AG04449 (cell line): ENCODE results near the gene RXRB.
A peak's percentile ranks its signal among the peaks of the same experiment; 100 is the strongest.

ENCODE experiments used
- CTCF ChIA-PET: fragments of 350-600 bp; formaldehyde crosslinking; extraction: SDS; loops from one replicate; lab custom pipeline; 2021; ENCODE audit warnings: antibody characterized with exemption; lab: Yijun Ruan, JAX
- POLR2A ChIA-PET: fragments of 400-600, 350-600 bp; formaldehyde crosslinking; extraction: SDS; loops from one replicate; lab custom pipeline; 2020; ENCODE audit warnings: antibody characterized with exemption, inconsistent platforms; lab: Yijun Ruan, JAX
- DNase-seq: peaks from one replicate; pipeline ENCODE4 v3.0.0-alpha.2; 2010; ENCODE audit warnings: low read depth, low spot score
- H3K4me3 ChIP-seq: 2 replicates; pipeline ENCODE4 v1.5.1; 2011; ENCODE audit warnings: low read depth, mild to moderate bottlenecking, control low read depth, low read length
- TF ChIP-seq, protein P1 (sequence below): IDR thresholded peaks from one replicate; pipeline ENCODE4 v1.5.1; 2011; ENCODE audit warnings: mild to moderate bottlenecking, moderate library complexity, low read length, control low read depth, inconsistent platforms; ENCODE audit not compliant: insufficient read depth; ENCODE audit errors: missing control alignments

The RXRB gene

DNA sequence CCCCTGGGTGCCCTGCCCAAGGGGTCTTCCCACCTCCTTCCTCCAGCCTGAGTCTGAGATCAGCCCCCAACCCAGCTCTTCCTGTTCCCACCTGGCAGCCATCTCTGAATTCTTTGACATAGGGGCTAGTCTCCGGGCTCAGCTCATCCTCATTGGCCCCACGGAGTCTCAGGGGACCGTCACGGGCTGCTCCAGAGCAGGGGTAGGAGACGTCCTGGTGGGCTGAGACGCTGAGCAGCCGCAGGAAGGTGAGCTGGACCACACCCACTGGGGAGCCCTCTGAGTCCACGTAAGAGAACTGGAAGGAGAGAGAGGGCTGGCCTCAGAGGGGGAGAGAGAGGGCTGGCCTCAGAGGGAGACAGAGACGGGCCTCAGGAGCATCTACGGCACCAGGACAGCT lies 36.3 kb downstream of the RXRB start:
- TF ChIP-seq, protein P1, sequence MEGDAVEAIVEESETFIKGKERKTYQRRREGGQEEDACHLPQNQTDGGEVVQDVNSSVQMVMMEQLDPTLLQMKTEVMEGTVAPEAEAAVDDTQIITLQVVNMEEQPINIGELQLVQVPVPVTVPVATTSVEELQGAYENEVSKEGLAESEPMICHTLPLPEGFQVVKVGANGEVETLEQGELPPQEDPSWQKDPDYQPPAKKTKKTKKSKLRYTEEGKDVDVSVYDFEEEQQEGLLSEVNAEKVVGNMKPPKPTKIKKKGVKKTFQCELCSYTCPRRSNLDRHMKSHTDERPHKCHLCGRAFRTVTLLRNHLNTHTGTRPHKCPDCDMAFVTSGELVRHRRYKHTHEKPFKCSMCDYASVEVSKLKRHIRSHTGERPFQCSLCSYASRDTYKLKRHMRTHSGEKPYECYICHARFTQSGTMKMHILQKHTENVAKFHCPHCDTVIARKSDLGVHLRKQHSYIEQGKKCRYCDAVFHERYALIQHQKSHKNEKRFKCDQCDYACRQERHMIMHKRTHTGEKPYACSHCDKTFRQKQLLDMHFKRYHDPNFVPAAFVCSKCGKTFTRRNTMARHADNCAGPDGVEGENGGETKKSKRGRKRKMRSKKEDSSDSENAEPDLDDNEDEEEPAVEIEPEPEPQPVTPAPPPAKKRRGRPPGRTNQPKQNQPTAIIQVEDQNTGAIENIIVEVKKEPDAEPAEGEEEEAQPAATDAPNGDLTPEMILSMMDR: no peak
- no peak overlapping the region for H3K4me3 ChIP-seq
- ChIA-PET POLR2A (no interaction called here), CTCF (interaction anchor here (1.0 to 7.9 kb wide), 6 partner anchors 9 to 150 kb away, joined by 3 to 91 read pairs (median 12); no protein-coding TSS in a partner anchor)
- no peak for DNase-seq

- ChIA-PET CTCF (interaction anchor here (0.6 to 7.9 kb wide), 8 partner anchors 8 to 149 kb away, joined by 3 to 91 read pairs (median 6); no protein-coding TSS in a partner anchor), POLR2A (no interaction called here)
- TF ChIP-seq, protein P1: no peak
- no peak for DNase-seq
- no peak overlapping the region for H3K4me3 ChIP-seq
Measured at GRCh38 chr6:33163540-33163939, 36.9 kb downstream of the RXRB start.

GRCh38 chr6:33161354-33162331 lies 38.8 kb downstream of the RXRB start:
- no peak for DNase-seq
- H3K4me3 ChIP-seq: peak overlapping the region; percentile 57
- ChIA-PET POLR2A (no interaction called here), CTCF (interaction anchor here (0.7 to 7.9 kb wide), 23 partner anchors 9 to 275 kb away, joined by 3 to 91 read pairs (median 4); partner anchors contain the start of genes COL11A2 and HSD17B8)
- TF ChIP-seq, protein P1: peak; percentile 94

DNA sequence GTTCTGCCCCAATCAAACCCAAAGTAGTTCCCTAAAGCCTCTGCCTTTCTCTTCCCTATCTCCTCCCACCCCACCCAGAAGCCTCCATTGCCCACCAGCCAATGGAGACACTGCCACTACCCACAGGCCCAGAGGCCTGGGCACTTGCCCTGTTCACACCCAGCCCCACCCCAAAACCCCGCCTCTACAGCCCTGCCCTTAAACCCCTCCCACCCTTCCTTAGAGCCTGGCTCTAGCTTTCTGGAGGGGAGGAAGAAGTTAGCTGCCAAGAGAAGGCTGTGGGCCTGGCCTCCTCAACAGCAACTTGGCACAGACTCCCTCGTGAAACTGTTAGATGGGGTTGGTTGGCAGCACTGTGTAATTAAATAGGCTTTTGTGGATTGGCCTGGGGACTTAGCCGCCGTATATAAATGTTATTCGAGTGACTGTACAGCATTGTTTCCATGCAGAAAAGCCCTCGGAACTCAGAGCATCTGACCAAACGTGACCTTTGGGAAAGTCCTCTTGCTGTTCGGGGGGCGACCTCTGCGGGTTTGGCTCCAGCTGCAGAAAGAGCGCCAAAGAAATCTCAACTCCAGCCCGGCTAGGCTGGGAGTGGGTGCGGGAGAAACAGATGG lies 39.6 kb downstream of the RXRB start:
- peak; percentile 19 for DNase-seq
- TF ChIP-seq, protein P1: no peak
- POLR2A ChIA-PET: no interaction called here
- CTCF ChIA-PET: interaction anchor here (0.9 to 7.9 kb wide), 14 partner anchors 13 to 142 kb away, joined by 3 to 91 read pairs (median 5); partner anchors contain the start of genes COL11A2 and HSD17B8
- no peak overlapping the region for H3K4me3 ChIP-seq

GRCh38 chr6:33160096-33160495 lies 40.4 kb downstream of the RXRB start:
- no peak overlapping the region for H3K4me3 ChIP-seq
- DNase-seq: no peak
- ChIA-PET CTCF (interaction anchor here (1.3 to 7.9 kb wide), 7 partner anchors 12 to 175 kb away, joined by 4 to 91 read pairs (median 17); no protein-coding TSS in a partner anchor), POLR2A (no interaction called here)
- TF ChIP-seq, protein P1: no peak
